IMR-90 (cell line): ENCODE results near the gene NCS1. TPM values are rescaled to one million over a fixed set of nuclear protein-coding genes. Genes with fewer than 3 reads are reported as not detected.

Source experiments
- ATAC-seq: fragments of 200-7000 bp; cut with Tn5 transposase; 2 replicates; pipeline ENCODE4 v1.9.1; 2020; ENCODE audit warnings: low read depth, mild to moderate bottlenecking, moderate library complexity
- BruUV-seq: library from RNA; stranded (reverse); fragments of 400-500 nt; replicated peaks from 2 replicates; lab custom pipeline; 2021; lab: Mats Ljungman, UMichigan
- CTCF ChIA-PET: fragments of 300-600 bp; formaldehyde crosslinking; extraction: SDS; loops from one replicate; lab custom pipeline; 2021; ENCODE audit warnings: antibody characterized with exemption; lab: Yijun Ruan, JAX
- POLR2A ChIA-PET: fragments of 300-600 bp; sonication (Branson Sonifier 250); formaldehyde crosslinking; loops from one replicate; lab custom pipeline; 2022; ENCODE audit warnings: antibody characterized with exemption; ENCODE audit not compliant: unreplicated experiment; lab: Charles Lee
- DNase-seq: peaks from one replicate; pipeline ENCODE4 v3.0.0; 2013
- H2AFZ ChIP-seq: replicated peaks from 2 replicates; pipeline ENCODE3; 2013; ENCODE audit warnings: low read length, mild to moderate bottlenecking; ENCODE audit not compliant: poor library complexity
- H2AK5ac ChIP-seq: 2 replicates; pipeline ENCODE4 v1.6.1; 2013; ENCODE audit warnings: low read depth, low read length, inconsistent platforms
- H2AK9ac ChIP-seq: replicated peaks from 2 replicates; pipeline ENCODE3; 2013; ENCODE audit warnings: mild to moderate bottlenecking, low read depth, low read length, moderate library complexity; ENCODE audit not compliant: poor library complexity
- H2BK120ac ChIP-seq: 2 replicates; pipeline ENCODE4 v1.6.1; 2013; ENCODE audit warnings: low read depth, low read length, inconsistent platforms
- H2BK15ac ChIP-seq: 3 replicates; pipeline ENCODE4 v1.6.1; 2013; ENCODE audit warnings: low read depth, low read length, inconsistent platforms
- H2BK20ac ChIP-seq: 2 replicates; pipeline ENCODE4 v1.6.1; 2013; ENCODE audit warnings: low read depth, mild to moderate bottlenecking, inconsistent platforms, low read length, moderate library complexity
- H2BK5ac ChIP-seq: 2 replicates; pipeline ENCODE4 v1.6.1; 2013; ENCODE audit warnings: mild to moderate bottlenecking, low read depth, low read length, inconsistent platforms; ENCODE audit not compliant: poor library complexity, severe bottlenecking
- H3K14ac ChIP-seq: replicated peaks from 2 replicates; pipeline ENCODE4 v1.6.1; 2013; ENCODE audit warnings: low read depth, low read length, inconsistent platforms
- H3K18ac ChIP-seq: 2 replicates; pipeline ENCODE4 v1.6.1; 2013; ENCODE audit warnings: low read depth, low read length, control low read depth
- H3K23ac ChIP-seq: 2 replicates; pipeline ENCODE4 v1.6.1; 2013; ENCODE audit warnings: low read depth, low read length, inconsistent platforms
- H3K27ac ChIP-seq: 2 replicates; pipeline ENCODE4 v1.5.1; 2013; ENCODE audit warnings: mild to moderate bottlenecking, control low read depth, low read length; ENCODE audit not compliant: insufficient read depth
- H3K27me3 ChIP-seq: 2 replicates; pipeline ENCODE4 v1.6.1; 2013; ENCODE audit warnings: low read length; ENCODE audit not compliant: control insufficient read depth, insufficient read depth
- H3K36me3 ChIP-seq: 2 replicates; pipeline ENCODE4 v1.6.1; 2013; ENCODE audit warnings: low read length, mixed read lengths; ENCODE audit not compliant: control insufficient read depth, insufficient read depth
- H3K4ac ChIP-seq: 2 replicates; pipeline ENCODE4 v1.6.1; 2013; ENCODE audit warnings: low read depth, low read length, inconsistent platforms
- H3K4me1 ChIP-seq: 2 replicates; pipeline ENCODE4 v1.6.1; 2013; ENCODE audit warnings: low read length, mixed read lengths; ENCODE audit not compliant: control insufficient read depth, insufficient read depth
- H3K4me2 ChIP-seq: 2 replicates; pipeline ENCODE4 v1.6.1; 2013; ENCODE audit warnings: low read depth, mild to moderate bottlenecking, control low read depth, low read length, moderate library complexity
- H3K4me3 ChIP-seq: 2 replicates; pipeline ENCODE4 v1.5.1; 2013; ENCODE audit warnings: low read depth, mild to moderate bottlenecking, control low read depth, low read length, moderate library complexity; ENCODE audit not compliant: insufficient read depth
- H3K56ac ChIP-seq: 2 replicates; pipeline ENCODE4 v1.6.1; 2013; ENCODE audit warnings: low read length, inconsistent platforms; ENCODE audit not compliant: insufficient read depth; ENCODE audit errors: extremely low read depth
- H3K79me1 ChIP-seq, 2 experiments: 2 replicates each; pipeline ENCODE4 v1.6.1; 2013; ENCODE audit warnings: low read length in 2 of 2, inconsistent platforms in 1 of 2, low read depth in 1 of 2
- H3K9ac ChIP-seq: 2 replicates; pipeline ENCODE4 v1.6.1; 2013; ENCODE audit warnings: low read depth, low read length, control low read depth
- H3K9me1 ChIP-seq: 2 replicates; pipeline ENCODE4 v1.6.1; 2013; ENCODE audit warnings: low read length, inconsistent platforms; ENCODE audit not compliant: insufficient read depth
- H3K9me3 ChIP-seq: 2 replicates; pipeline ENCODE4 v1.6.1; 2013; ENCODE audit warnings: low read length; ENCODE audit not compliant: control insufficient read depth, insufficient read depth
- H4K20me1 ChIP-seq: 2 replicates; pipeline ENCODE4 v1.6.1; 2013; ENCODE audit warnings: low read length, inconsistent platforms; ENCODE audit not compliant: insufficient read depth
- H4K5ac ChIP-seq: 2 replicates; pipeline ENCODE4 v1.6.1; 2013; ENCODE audit warnings: mild to moderate bottlenecking, low read depth, low read length, control low read depth
- H4K8ac ChIP-seq, 2 experiments: 2 replicates each; pipeline ENCODE4 v1.6.1; 2013; ENCODE audit warnings: low read depth in 2 of 2, low read length in 2 of 2, control low read depth in 1 of 2, inconsistent platforms in 1 of 2
- H4K91ac ChIP-seq: 2 replicates; pipeline ENCODE4 v1.6.1; 2013; ENCODE audit warnings: low read depth, low read length, inconsistent platforms; ENCODE audit not compliant: insufficient read depth
- BHLHE40 ChIP-seq: fragments of 150-350 bp; IDR thresholded peaks from 2 replicates; pipeline ENCODE4 v1.6.1; 2016; ENCODE audit warnings: mild to moderate bottlenecking, low read depth, low read length
- CEBPB ChIP-seq: IDR thresholded peaks from 2 replicates; pipeline ENCODE4 v1.6.1; 2012; ENCODE audit warnings: low read depth, low read length, improper control_type of control experiment
- CHD1 ChIP-seq: IDR thresholded peaks from 2 replicates; pipeline ENCODE4 v1.6.1; 2012; ENCODE audit warnings: low read depth, low read length, improper control_type of control experiment
- FOS ChIP-seq: fragments of 150-350 bp; IDR thresholded peaks from 2 replicates; pipeline ENCODE4 v1.6.1; 2016; ENCODE audit warnings: low read depth, low read length
- MAFK ChIP-seq: IDR thresholded peaks from 2 replicates; pipeline ENCODE4 v1.6.1; 2012; ENCODE audit warnings: low read depth, low read length, improper control_type of control experiment
- MAZ ChIP-seq: IDR thresholded peaks from 2 replicates; pipeline ENCODE4 v1.6.1; 2012; ENCODE audit warnings: low read depth, mild to moderate bottlenecking, low read length, improper control_type of control experiment, moderate library complexity, borderline replicate concordance
- MXI1 ChIP-seq: IDR thresholded peaks from 2 replicates; pipeline ENCODE4 v1.6.1; 2012; ENCODE audit warnings: low read depth, mild to moderate bottlenecking, low read length, moderate library complexity, borderline replicate concordance
- NFE2L2 ChIP-seq: fragments of 150-350 bp; IDR thresholded peaks from 2 replicates; pipeline ENCODE4 v1.6.1; 2016; ENCODE audit warnings: low read depth, mild to moderate bottlenecking, low read length
- POLR2A ChIP-seq: IDR thresholded peaks from 2 replicates; pipeline ENCODE4 v1.6.1; 2012; ENCODE audit warnings: mild to moderate bottlenecking, low read depth, low read length
- RAD21 ChIP-seq: IDR thresholded peaks from 2 replicates; pipeline ENCODE4 v1.6.1; 2012; ENCODE audit warnings: low read length, improper control_type of control experiment
- RCOR1 ChIP-seq: IDR thresholded peaks from 2 replicates; pipeline ENCODE4 v1.6.1; 2012; ENCODE audit warnings: mild to moderate bottlenecking, low read length, improper control_type of control experiment; ENCODE audit not compliant: insufficient replicate concordance
- RFX5 ChIP-seq: IDR thresholded peaks from 2 replicates; pipeline ENCODE4 v1.8.0; 2012; ENCODE audit warnings: low read depth, mild to moderate bottlenecking, low read length, moderate library complexity
- SMC3 ChIP-seq: fragments of 150-350 bp; IDR thresholded peaks from 2 replicates; pipeline ENCODE4 v1.6.1; 2016; ENCODE audit warnings: low read depth, mild to moderate bottlenecking, antibody characterized with exemption, low read length, moderate library complexity
- WGBS, 2 experiments: methylation state at CpG; one replicate each; pipeline versions ENCODE4 v1.1.5 to v1.1.7; 2013; ENCODE audit warnings: missing lambda C conversion rate in 2 of 2; ENCODE audit not compliant: insufficient read length in 1 of 2; ENCODE audit errors: extremely low coverage in 2 of 2; 5-methylcytosine and 5-hydroxymethylcytosine counted together
- dilution Hi-C: fragments of 300-500 bp; cut with HindIII; formaldehyde crosslinking; loops from one replicate; pipeline ENCODE4 v1.14.3; 2018; ENCODE audit warnings: low sequenced_read_pairs; ENCODE audit not compliant: unreplicated experiment
- in situ Hi-C: fragments of 300-500 bp; cut with MboI; formaldehyde crosslinking; loops from 3 replicates; pipeline ENCODE4 v1.14.3; 2019; ENCODE audit warnings: low sequenced_read_pairs, inconsistent platforms, mixed read lengths
- intact Hi-C: fragments of 100-400 bp; cut with micrococcal nuclease; formaldehyde crosslinking; loops from 2 replicates; pipeline ENCODE4 v1.10.0; 2022
- polyA plus RNA-seq, 3 experiments: library from polyadenylated mRNA; depleted of rRNA; stranded (reverse); fragments of >200 nt; gene quantifications; 2 replicates each; pipeline ENCODE4 v1.2.3, GENCODE V29; 2012; ENCODE audit warnings: low replicate concordance in 1 of 3
- total RNA-seq: library from RNA; depleted of rRNA; stranded (reverse); fragments of >200 nt; gene quantifications from 2 replicates; pipeline ENCODE4 v1.2.3, GENCODE V29; 2012
- TF ChIP-seq, protein P1 (sequence below): fragments of 150-350 bp; IDR thresholded peaks from 2 replicates; pipeline ENCODE4 v1.6.1; 2017; ENCODE audit warnings: mild to moderate bottlenecking, antibody characterized with exemption, low read length, low read depth
- TF ChIP-seq, protein P2 (sequence below): fragments of 150-350 bp; IDR thresholded peaks from 2 replicates; pipeline ENCODE4 v1.6.1; 2016; ENCODE audit warnings: low read depth, mild to moderate bottlenecking, low read length, moderate library complexity, borderline replicate concordance

The NCS1 gene
- total and polyA plus RNA-seq, 2 of the 4 experiments (the other 2 are of a cell fraction) = 41.0 to 60.5 TPM

DNA sequence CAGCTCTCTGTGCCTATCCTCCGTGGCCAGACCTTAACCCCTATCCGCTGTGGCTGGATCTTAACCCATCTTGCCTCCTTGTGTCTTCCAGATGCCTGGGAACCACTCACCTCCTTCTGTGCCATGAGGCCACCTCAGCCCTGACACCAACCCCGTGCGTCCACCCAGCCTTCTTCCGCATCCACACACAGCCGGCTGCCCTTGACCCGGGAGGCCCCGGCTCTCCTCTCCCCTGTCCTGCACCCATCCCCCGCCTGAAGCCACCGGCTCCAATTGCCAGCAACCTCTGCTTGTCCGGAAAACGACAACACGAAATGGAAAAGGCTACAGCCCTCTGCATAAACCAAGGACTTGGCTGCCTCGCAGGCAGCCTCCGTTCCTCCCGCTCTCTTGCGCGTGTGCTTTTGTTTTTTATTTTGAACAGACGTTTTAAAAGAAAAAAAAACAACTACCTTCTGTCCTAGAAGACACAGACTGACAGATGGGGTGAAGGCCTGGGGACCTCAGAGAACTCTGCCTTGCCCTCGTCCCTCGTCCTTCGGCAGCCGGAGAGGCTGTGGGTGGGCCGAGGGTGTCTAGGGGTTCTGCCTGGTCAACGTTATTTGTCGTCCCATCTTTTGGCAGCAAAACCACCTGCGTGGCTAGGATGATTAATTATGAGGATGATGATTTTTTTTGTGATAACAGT lies 60.8 kb downstream of the NCS1 start (continued):
- TF ChIP-seq RCOR1 = no peak

DNA sequence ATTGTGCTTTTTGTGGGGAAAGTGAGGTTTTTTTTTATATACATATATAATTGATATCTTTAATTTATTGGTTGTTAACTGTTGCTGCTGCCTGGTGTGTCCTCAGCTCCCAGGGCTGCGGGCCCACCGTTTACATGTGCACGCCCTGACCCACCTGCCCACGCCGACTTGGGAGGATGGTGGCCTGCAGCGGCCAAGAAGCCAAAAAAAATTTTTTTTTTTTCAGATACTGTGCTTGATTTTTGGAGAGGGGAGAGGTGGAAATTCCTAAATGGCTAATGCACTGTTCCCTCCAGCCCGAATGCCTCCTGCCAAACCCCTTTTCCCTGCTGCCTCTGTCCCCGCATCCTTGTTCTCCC lies 61.4 kb downstream of the NCS1 start:
- no peak overlapping the region for H3K4ac ChIP-seq
- no peak overlapping the region for H3K4me3 ChIP-seq
- no peak overlapping the region for H3K4me2 ChIP-seq
- intact Hi-C loops = loop anchor here (10.0 kb wide), 1 partner anchor 349 kb away; no protein-coding TSS in a partner anchor
- H2AFZ ChIP-seq = no peak overlapping the region
- H3K9me3 ChIP-seq = no peaks in the 10 kb centered on the region
- no peak overlapping the region for H3K27ac ChIP-seq
- peaks cover 0 to 21% of the 10 kb centered on the region in 2 experiments; a peak in 2 of 4 replicates for H3K79me1 ChIP-seq
- no peaks in the 10 kb centered on the region for H3K27me3 ChIP-seq
- WGBS, 2 experiments = 100% methylated on average over 1 of the region's 8 CpGs; no CpG with 5 or more reads in 1 of the 2 experiments
- no peak for DNase-seq
- no peak overlapping the region for H4K91ac ChIP-seq
- ChIA-PET CTCF (no interaction called here), POLR2A (no interaction called here)
- dilution Hi-C loops = loop anchor here (25.0 kb wide), 1 partner anchor 121 kb away; no protein-coding TSS in a partner anchor
- H3K56ac ChIP-seq = no peak overlapping the region
- H2BK20ac ChIP-seq = no peak overlapping the region
- no peak overlapping the region for H2BK5ac ChIP-seq
- H3K36me3 ChIP-seq = peaks cover 26% of the 10 kb centered on the region
- H3K9ac ChIP-seq = no peak overlapping the region
- peaks cover 22% of the 10 kb centered on the region; the same call in 1 of the 2 replicates for H4K20me1 ChIP-seq
- no peak overlapping the region for H3K14ac ChIP-seq
- no peak overlapping the region for H3K18ac ChIP-seq
- peaks cover 9% of the 10 kb centered on the region; the same call in 1 of the 2 replicates for H3K9me1 ChIP-seq
- no peak overlapping the region for H4K5ac ChIP-seq
- H2AK5ac ChIP-seq = no peak overlapping the region
- no peak overlapping the region for H2AK9ac ChIP-seq
- in situ Hi-C loops = loop anchor here (25.0 kb wide), 1 partner anchor 121 kb away; no protein-coding TSS in a partner anchor
- H2BK15ac ChIP-seq = no peak overlapping the region
- no peak overlapping the region for H3K23ac ChIP-seq
- H3K4me1 ChIP-seq = peaks cover 5% of the 10 kb centered on the region
- no peak overlapping the region for H2BK120ac ChIP-seq
- no peak for ATAC-seq
- no peak for TF ChIP-seq NFE2L2
- TF ChIP-seq MAZ = no peak
- no peak for TF ChIP-seq RFX5
- TF ChIP-seq CEBPB = no peak
- no peak for TF ChIP-seq MXI1
- no peak for TF ChIP-seq BHLHE40
- no peak for TF ChIP-seq CHD1
- TF ChIP-seq RAD21 = no peak
- TF ChIP-seq POLR2A = no peak
- TF ChIP-seq, protein P1, sequence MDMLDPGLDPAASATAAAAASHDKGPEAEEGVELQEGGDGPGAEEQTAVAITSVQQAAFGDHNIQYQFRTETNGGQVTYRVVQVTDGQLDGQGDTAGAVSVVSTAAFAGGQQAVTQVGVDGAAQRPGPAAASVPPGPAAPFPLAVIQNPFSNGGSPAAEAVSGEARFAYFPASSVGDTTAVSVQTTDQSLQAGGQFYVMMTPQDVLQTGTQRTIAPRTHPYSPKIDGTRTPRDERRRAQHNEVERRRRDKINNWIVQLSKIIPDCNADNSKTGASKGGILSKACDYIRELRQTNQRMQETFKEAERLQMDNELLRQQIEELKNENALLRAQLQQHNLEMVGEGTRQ = no peak
- TF ChIP-seq MAFK = no peak
- no peak for TF ChIP-seq RCOR1
- no peak for TF ChIP-seq SMC3
- TF ChIP-seq, protein P2, sequence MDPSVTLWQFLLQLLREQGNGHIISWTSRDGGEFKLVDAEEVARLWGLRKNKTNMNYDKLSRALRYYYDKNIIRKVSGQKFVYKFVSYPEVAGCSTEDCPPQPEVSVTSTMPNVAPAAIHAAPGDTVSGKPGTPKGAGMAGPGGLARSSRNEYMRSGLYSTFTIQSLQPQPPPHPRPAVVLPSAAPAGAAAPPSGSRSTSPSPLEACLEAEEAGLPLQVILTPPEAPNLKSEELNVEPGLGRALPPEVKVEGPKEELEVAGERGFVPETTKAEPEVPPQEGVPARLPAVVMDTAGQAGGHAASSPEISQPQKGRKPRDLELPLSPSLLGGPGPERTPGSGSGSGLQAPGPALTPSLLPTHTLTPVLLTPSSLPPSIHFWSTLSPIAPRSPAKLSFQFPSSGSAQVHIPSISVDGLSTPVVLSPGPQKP = no peak
- TF ChIP-seq FOS = no peak
- H4K8ac ChIP-seq = no peak overlapping the region
- no TSS peak for BruUV-seq
